Caco-2 (cell line): Measurements from ENCODE around the gene ATP6V1C2. TPM values are rescaled to one million over a fixed set of nuclear protein-coding genes. Genes with fewer than 3 reads are reported as not detected.
A peak's percentile ranks its signal among the peaks of the same experiment; 100 is the strongest.

Experiments
- BruUV-seq: library from RNA; stranded (reverse); fragments of 400-500 nt; replicated peaks from 2 replicates; lab custom pipeline; 2021; lab: Mats Ljungman, UMichigan
- CTCF ChIA-PET: fragments of 300-600 bp; sonication (Branson Sonifier 250); formaldehyde crosslinking; loops from one replicate; lab custom pipeline; 2022; ENCODE audit warnings: antibody characterized with exemption; lab: Charles Lee
- POLR2A ChIA-PET: fragments of 300-600 bp; sonication (Branson Sonifier 250); formaldehyde crosslinking; loops from one replicate; lab custom pipeline; 2022; ENCODE audit warnings: antibody characterized with exemption; lab: Charles Lee
- DNase-seq, 2 experiments: peaks; one replicate each; pipeline versions ENCODE4 v3.0.0 to v3.0.0-alpha.2; 2020 to 2022
- H3K27me3 ChIP-seq: replicated peaks from 2 replicates; pipeline ENCODE4 v1.6.0; 2011; ENCODE audit warnings: low read length; ENCODE audit not compliant: control insufficient read depth, insufficient read depth
- H3K36me3 ChIP-seq: 2 replicates; pipeline ENCODE4 v1.5.1; 2011; ENCODE audit warnings: low read length; ENCODE audit not compliant: control insufficient read depth, insufficient read depth
- H3K4me1 ChIP-seq: fragments of 250-450 bp; sonication (Bioruptor Pico); 2 replicates; pipeline ENCODE4 v1.5.1; 2020; ENCODE audit warnings: mild to moderate bottlenecking
- H3K4me3 ChIP-seq: 2 replicates; pipeline ENCODE4 v1.5.1; 2011; ENCODE audit warnings: low read depth, mild to moderate bottlenecking, control low read depth, low read length
- H3K9me3 ChIP-seq: fragments of 250-450 bp; sonication (Bioruptor Pico); 2 replicates; pipeline ENCODE4 v1.5.1; 2020; ENCODE audit warnings: mild to moderate bottlenecking, moderate library complexity
- H3K27ac Mint-ChIP-seq: one replicate; pipeline ENCODE4 v1.8.0; 2022; ENCODE audit warnings: mixed read lengths; ENCODE audit not compliant: unreplicated experiment
- H3K27me3 Mint-ChIP-seq: one replicate; pipeline ENCODE4 v1.8.0; 2022; ENCODE audit warnings: mixed read lengths; ENCODE audit not compliant: insufficient read depth, unreplicated experiment
- H3K36me3 Mint-ChIP-seq: one replicate; pipeline ENCODE4 v1.8.0; 2022; ENCODE audit warnings: mild to moderate bottlenecking, mixed read lengths; ENCODE audit not compliant: insufficient read depth, unreplicated experiment
- H3K4me1 Mint-ChIP-seq: one replicate; pipeline ENCODE4 v1.8.0; 2022; ENCODE audit warnings: low read depth, mixed read lengths; ENCODE audit not compliant: unreplicated experiment
- H3K4me3 Mint-ChIP-seq: one replicate; pipeline ENCODE4 v1.8.0; 2022; ENCODE audit warnings: mild to moderate bottlenecking, moderate library complexity, mixed read lengths; ENCODE audit not compliant: unreplicated experiment
- H3K9me3 Mint-ChIP-seq: one replicate; pipeline ENCODE4 v1.8.0; 2022; ENCODE audit warnings: mixed read lengths; ENCODE audit not compliant: unreplicated experiment
- intact Hi-C: fragments of 100-400 bp; cut with micrococcal nuclease; formaldehyde crosslinking; loops from one replicate; pipeline ENCODE4 v1.10.0; 2022; ENCODE audit not compliant: unreplicated experiment
- total RNA-seq: library from RNA; stranded (reverse); gene quantifications from 2 replicates; pipeline ENCODE4 v1.2.3, GENCODE V29; 2022
- TF ChIP-seq, protein P1 (sequence below), 2 experiments: fragments of 200-600 bp in 1 of 2; IDR thresholded peaks; 1 replicate in 1 of 2; 2 replicates in 1 of 2; pipeline versions ENCODE4 v1.5.1 to v1.8.0; 2011 to 2022; ENCODE audit warnings: antibody characterized with exemption in 1 of 2, control low read depth in 1 of 2, inconsistent platforms in 1 of 2, low read depth in 1 of 2, low read length in 1 of 2, mild to moderate bottlenecking in 1 of 2, moderate library complexity in 1 of 2; ENCODE audit not compliant: insufficient read depth in 1 of 2, severe bottlenecking in 1 of 2, unreplicated experiment in 1 of 2

Gene ATP6V1C2
- total RNA-seq, 1 experiment from 2014 or later = 4.2 TPM

DNA sequence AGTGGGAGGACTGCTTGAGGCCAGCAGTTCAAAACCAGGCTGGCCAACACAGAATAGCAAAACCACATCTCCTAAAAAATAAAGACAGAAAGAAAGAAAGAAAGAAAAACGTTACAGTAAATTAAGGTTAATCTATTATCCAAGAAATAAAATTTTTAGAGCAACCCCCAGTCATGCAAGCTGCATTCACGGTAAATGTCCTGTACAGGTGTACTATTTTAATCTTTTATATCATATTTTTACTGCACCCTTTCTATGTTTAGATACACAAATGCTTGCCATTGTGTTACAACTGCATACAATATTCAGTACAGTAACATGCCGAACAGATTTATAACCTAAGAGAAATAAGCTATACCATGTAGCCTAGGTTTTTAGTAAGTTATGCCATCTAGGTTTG lies 85.1 kb downstream of the ATP6V1C2 start:
- intact Hi-C loops = no loop called here
- Histone ChIP-seq H3K36me3 (peaks cover 2% of the 10 kb centered on the region; the same call in 1 of the 2 replicates), H3K9me3 (no peaks in the 10 kb centered on the region), H3K27me3 (no peaks in the 10 kb centered on the region), H3K4me1 (peaks cover 8% of the 10 kb centered on the region; the same call in 1 of the 2 replicates), H3K4me3 (no peak overlapping the region)
- H3K9me3 Mint-ChIP-seq = no peaks in the 10 kb centered on the region
- no peaks in the 10 kb centered on the region for H3K27me3 Mint-ChIP-seq
- ChIA-PET POLR2A (no interaction called here), CTCF (interaction anchor here (0.6 kb wide), 1 partner anchor 13 kb away, joined by 3 read pairs; no protein-coding TSS in a partner anchor)
- no TSS peak for BruUV-seq
- peaks cover 16% of the 10 kb centered on the region for H3K36me3 Mint-ChIP-seq
- H3K4me3 Mint-ChIP-seq = no peak overlapping the region
- DNase-seq = no peak
- TF ChIP-seq, protein P1, sequence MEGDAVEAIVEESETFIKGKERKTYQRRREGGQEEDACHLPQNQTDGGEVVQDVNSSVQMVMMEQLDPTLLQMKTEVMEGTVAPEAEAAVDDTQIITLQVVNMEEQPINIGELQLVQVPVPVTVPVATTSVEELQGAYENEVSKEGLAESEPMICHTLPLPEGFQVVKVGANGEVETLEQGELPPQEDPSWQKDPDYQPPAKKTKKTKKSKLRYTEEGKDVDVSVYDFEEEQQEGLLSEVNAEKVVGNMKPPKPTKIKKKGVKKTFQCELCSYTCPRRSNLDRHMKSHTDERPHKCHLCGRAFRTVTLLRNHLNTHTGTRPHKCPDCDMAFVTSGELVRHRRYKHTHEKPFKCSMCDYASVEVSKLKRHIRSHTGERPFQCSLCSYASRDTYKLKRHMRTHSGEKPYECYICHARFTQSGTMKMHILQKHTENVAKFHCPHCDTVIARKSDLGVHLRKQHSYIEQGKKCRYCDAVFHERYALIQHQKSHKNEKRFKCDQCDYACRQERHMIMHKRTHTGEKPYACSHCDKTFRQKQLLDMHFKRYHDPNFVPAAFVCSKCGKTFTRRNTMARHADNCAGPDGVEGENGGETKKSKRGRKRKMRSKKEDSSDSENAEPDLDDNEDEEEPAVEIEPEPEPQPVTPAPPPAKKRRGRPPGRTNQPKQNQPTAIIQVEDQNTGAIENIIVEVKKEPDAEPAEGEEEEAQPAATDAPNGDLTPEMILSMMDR (IDR thresholded peaks at IDR 0.05; ENCODE audit: insufficient read depth in 1 of 2, low read depth in 1 of 2, low read length in 1 of 2, severe bottlenecking in 1 of 2, unreplicated experiment in 1 of 2) = no peak
- H3K27ac Mint-ChIP-seq = no peak overlapping the region
- peaks cover 16% of the 10 kb centered on the region for H3K4me1 Mint-ChIP-seq

DNA sequence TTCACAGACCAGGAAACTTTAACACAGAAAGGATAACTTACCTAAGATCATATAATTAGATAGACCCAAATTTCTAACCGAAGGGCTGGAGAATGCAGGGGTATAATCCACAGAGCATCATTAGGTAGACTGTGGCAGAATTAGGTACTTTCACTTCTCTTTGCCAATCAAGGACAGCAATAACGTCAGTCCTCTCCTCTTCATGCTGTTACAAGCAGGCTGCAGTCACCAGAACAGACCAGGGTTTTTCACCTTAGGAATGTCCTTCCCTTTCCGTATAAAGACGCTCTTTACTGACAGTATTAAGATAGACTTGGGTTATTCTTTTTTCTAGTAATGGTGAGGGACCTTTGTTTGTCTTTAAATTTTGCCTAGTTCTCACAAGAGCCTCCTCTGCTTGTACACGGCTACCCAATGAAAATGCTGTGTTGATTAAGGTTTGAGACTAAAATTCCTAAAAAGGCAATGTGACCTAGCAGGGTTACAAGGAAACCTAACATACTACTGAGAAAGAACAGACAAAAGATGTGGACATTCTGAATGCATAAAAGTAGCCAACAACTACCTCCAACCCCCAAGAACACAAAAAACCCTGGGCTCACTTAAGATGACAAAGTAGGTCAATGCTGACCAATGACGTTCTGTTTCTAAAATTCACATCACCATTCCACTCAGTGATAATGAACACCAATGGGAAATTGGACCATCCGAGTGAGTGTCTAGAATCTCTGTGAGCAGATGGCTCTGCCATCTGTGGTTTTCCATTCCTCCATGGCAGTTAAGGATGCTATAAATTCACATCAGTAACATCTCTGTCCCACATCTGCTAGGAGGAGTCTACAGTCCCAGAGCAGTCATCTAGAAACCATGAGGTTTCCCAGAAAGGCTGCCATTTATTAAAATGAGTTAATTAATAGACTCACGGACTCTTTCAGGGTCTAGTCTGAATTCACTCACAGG lies 89.1 kb downstream of the ATP6V1C2 start:
- Mint-ChIP-seq H3K27me3 (peaks cover 2% of the 10 kb centered on the region), H3K4me1 (peaks cover 22% of the 10 kb centered on the region), H3K9me3 (no peaks in the 10 kb centered on the region), H3K4me3 (peak overlapping the region; percentile 81), H3K36me3 (peaks cover 12% of the 10 kb centered on the region), H3K27ac (no peak overlapping the region)
- Histone ChIP-seq H3K9me3 (no peaks in the 10 kb centered on the region), H3K36me3 (no peaks in the 10 kb centered on the region), H3K27me3 (no peaks in the 10 kb centered on the region), H3K4me3 (no peak overlapping the region), H3K4me1 (peaks cover 8% of the 10 kb centered on the region; the same call in 1 of the 2 replicates)
- ChIA-PET CTCF (no interaction called here), POLR2A (no interaction called here)
- intact Hi-C loops = loop anchor here (5.0 kb wide), 1 partner anchor 58 kb away; no protein-coding TSS in a partner anchor
- TF ChIP-seq, protein P1 (IDR thresholded peaks at IDR 0.05; ENCODE audit: insufficient read depth in 1 of 2, low read depth in 1 of 2, low read length in 1 of 2, severe bottlenecking in 1 of 2, unreplicated experiment in 1 of 2) = no peak
- no peak for DNase-seq
- BruUV-seq = no TSS peak

DNA sequence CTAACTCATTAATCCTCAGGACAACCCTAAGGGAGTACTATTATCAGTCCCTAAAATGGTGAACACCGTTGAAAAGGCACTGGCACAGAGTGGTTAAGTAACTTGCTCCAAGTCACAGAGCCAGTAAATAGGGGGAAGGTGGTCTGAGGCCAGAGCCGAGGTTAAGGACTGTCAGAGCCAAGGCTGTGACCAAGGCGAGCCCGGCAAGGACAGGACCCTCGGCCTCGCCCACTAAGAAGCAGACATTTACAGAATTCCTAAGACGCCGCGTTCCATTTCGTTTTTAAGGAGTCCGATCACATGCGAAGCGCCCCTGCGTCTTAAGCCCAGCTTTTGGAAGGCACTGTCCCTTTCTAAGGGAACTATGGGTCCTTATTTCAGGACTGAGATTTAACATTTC lies 90.1 kb downstream of the ATP6V1C2 start:
- Histone ChIP-seq H3K4me3 (peak overlapping the region; percentile 83), H3K36me3 (no peaks in the 10 kb centered on the region), H3K9me3 (no peaks in the 10 kb centered on the region), H3K4me1 (peaks cover 8% of the 10 kb centered on the region; the same call in 1 of the 2 replicates), H3K27me3 (no peaks in the 10 kb centered on the region)
- TF ChIP-seq, protein P1 (IDR thresholded peaks at IDR 0.05; ENCODE audit: insufficient read depth in 1 of 2, low read depth in 1 of 2, low read length in 1 of 2, severe bottlenecking in 1 of 2, unreplicated experiment in 1 of 2) = no peak
- peaks cover 22% of the 10 kb centered on the region for H3K4me1 Mint-ChIP-seq
- ChIA-PET POLR2A (interaction anchor here (0.6 to 0.8 kb wide), 3 partner anchors 318 to 342 kb away, joined by 3 to 7 read pairs (median 3); a partner anchor contains a TSS), CTCF (interaction anchor here (1.2 kb wide), 1 partner anchor 9 kb away, joined by 4 read pairs; no protein-coding TSS in a partner anchor)
- no peak for DNase-seq
- peaks cover 12% of the 10 kb centered on the region for H3K36me3 Mint-ChIP-seq
- intact Hi-C loops = loop anchor here (5.0 kb wide), 1 partner anchor 59 kb away; no protein-coding TSS in a partner anchor
- H3K27ac Mint-ChIP-seq = peak overlapping the region; percentile 83
- H3K27me3 Mint-ChIP-seq = peaks cover 5% of the 10 kb centered on the region
- TSS peak; percentile 27 for BruUV-seq
- no peaks in the 10 kb centered on the region for H3K9me3 Mint-ChIP-seq
- H3K4me3 Mint-ChIP-seq = peak overlapping the region; percentile 81
